ENCODE data around the gene UNC5C.
"Not testable (repeated sequence)": the region's sequence is repeated elsewhere in the genome, so short reads cannot be mapped to it uniquely, and the experiment has no call there.

Gene UNC5C

GRCh38 chr4:95161781-95162469, 386.8 kb downstream of the UNC5C start:
- DNase-seq: no peak

GRCh38 chr4:95159384-95159783, 389.4 kb downstream of the UNC5C start:
- no peak for DNase-seq

GRCh38 chr4:95158626-95159025, 390.1 kb downstream of the UNC5C start:
- DNase-seq: no peak

- no peak for DNase-seq
Measured at GRCh38 chr4:95158045-95158444, 390.7 kb downstream of the UNC5C start.

- no peak for DNase-seq
Measured at GRCh38 chr4:95157596-95157995, 391.2 kb downstream of the UNC5C start.

- DNase-seq: no peak
Measured at GRCh38 chr4:95156452-95156765, 392.4 kb downstream of the UNC5C start.

- no peak for DNase-seq
Measured at GRCh38 chr4:95155759-95156451, 392.9 kb downstream of the UNC5C start.

GRCh38 chr4:95153182-95153581, 395.6 kb downstream of the UNC5C start:
- no peak for DNase-seq

- DNase-seq: no peak
Measured at GRCh38 chr4:95151255-95151654, 397.5 kb downstream of the UNC5C start.

- DNase-seq: no peak
Measured at GRCh38 chr4:95142932-95143331, 405.8 kb downstream of the UNC5C start.

- no peak for DNase-seq
Measured at GRCh38 chr4:95141361-95141760, 407.4 kb downstream of the UNC5C start.

- not testable (repeated sequence) for DNase-seq
Measured at GRCh38 chr4:95139424-95139823, 409.3 kb downstream of the UNC5C start.

GRCh38 chr4:95134016-95134415, 414.8 kb downstream of the UNC5C start:
- DNase-seq: not testable (repeated sequence)

GRCh38 chr4:95129821-95130311, 418.9 kb downstream of the UNC5C start:
- no peak for DNase-seq

GRCh38 chr4:95129031-95129430, 419.7 kb downstream of the UNC5C start:
- DNase-seq: no peak

GRCh38 chr4:95124906-95125504, 423.8 kb downstream of the UNC5C start:
- no peak for DNase-seq

- DNase-seq: no peak
Measured at GRCh38 chr4:95122001-95122400, 426.8 kb downstream of the UNC5C start.

GRCh38 chr4:95120456-95120855, 428.3 kb downstream of the UNC5C start:
- no peak for DNase-seq

- no peak for DNase-seq
Measured at GRCh38 chr4:95118497-95118896, 430.3 kb downstream of the UNC5C start.

GRCh38 chr4:95114521-95114920, 434.3 kb downstream of the UNC5C start:
- DNase-seq: no peak

Measured in NCI-H524 treated with DMSO at 0.1 percent for 48 hours (cell line).